Stimulated activated CD4-positive, alpha-beta T cell treated with anti-CD3 and anti-CD28 coated beads, Interleukin-12 subunit alpha, Interleukin-12 subunit beta, amount 100 ng/mL, for 24 hours (primary cell): Measurements from ENCODE around the gene LRBA.

ENCODE experiments used
- DNase-seq, 2 experiments: peaks; one replicate each; pipeline ENCODE4 v3.0.0-alpha.2; 2020; ENCODE audit warnings: low read depth in 2 of 2

The LRBA gene

DNA sequence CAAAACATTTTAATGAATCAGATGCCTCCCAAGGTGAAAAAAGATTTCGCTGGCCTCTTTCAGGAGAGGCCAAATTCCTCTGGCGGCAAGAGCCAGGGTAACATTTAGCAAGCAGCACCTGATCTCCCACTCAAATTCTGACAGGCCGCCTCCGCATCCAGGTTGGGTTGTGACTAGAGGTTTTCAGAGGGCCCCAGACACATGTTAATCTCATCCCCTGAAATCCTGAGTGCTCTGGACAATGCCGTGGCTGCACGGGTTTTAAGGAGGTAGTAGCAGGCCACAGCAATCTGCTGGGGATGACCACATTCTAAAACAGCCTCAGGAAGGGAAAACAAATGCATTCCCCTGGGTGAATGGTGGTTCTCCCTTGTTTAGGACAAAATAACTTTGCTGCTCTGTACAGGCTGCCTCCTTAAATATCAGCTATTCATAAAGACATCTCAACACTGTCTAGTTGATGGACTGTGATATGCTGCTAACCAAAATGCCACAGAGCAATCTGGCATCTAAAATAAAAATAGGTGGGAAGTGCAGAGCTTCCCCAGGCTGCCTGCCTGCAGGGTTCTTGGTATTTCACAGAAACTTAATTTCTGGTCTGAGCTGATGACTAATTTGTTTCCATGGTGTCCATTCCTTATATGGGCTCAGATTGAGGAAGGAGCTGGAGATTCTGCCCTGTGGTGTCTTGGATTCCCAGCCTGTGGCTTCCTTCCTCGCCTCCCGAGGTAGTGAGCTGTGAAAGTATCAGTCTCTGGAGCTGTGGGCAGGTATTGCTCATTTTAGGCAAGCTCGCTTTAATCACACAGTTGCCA, 734.8 kb downstream of the LRBA start:
- DNase-seq: no peak

DNA sequence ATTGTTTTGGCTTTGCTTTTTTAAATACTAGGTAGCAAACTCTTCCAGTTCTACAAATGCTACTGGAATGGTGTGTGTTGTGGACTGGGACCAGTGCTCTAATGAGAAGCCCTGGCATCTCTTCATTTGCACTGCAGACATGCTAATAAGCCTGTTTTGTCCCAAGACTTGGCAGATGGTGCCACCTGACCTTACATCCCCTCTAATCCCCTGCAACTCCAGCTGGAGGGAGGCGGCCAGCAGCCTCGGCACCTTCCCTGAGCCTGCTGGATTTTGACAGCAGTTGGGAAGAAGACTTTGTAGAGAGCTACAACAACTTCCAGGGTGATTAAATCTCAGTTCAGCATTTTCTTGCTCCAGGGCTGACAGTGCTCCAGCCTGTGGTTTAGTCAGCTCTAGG, 736.9 kb downstream of the LRBA start:
- no peak for DNase-seq

DNA sequence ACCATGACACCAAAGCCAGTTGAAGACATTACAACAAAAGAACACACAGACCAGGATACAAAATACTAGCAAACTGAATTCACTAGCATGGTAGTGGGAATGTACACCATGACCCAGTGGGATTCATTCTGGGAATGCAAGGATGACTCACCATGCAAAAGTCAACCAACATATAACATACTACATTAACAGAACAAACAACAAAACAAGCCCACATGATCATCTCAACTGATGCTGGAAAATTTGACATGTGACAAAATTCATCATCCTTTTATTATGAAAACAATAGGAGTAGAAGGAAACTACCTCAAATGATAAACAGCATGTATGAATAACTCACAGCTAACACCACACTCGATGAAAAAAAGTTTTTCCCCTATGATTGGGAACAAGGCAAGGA, 746.6 kb downstream of the LRBA start:
- no peak for DNase-seq

DNA sequence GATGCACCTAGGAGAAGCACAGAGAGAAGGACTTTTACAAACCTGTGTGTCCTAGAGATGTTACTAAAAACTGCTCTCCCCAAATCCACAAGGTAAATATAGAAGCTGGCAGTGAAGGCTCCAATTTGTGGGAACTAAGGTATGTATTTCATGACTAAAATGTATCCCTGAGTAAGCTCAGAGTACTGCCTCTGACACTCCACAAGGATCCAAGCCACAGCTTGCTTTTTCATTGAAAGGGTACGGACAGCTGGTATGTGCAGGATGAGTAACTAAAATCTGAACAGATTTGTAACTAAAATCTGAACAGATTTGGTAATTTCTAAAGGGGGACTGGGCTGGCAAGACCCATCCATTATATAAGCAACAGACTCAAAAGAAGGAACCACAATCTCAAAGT, 749.3 kb downstream of the LRBA start:
- DNase-seq: no peak

DNA sequence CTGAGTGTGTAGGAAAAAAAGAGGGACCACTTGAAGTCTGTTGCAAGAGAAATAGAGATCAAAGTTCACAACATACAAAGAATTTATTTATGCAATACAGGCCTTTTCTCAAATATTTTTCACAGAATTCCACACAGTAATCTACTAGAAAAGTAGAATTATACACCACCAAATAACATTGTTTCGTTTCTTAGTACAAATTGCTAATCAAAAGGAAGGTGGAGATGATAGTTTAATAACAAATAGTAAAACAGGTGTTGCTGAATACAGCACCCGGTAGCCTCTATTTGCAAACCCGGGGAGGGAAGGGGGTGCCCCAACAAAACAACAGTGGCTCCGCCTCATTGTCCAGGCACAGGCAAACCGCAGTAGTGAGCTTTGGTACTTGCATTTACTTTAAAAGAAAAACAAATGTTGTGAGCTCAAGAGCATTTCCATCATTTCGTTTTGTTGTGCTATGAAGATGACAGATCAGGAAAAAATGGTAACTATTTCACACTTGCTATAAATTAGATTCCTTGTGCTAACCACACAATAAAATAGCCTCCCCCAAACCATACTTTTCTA, 750.4 kb downstream of the LRBA start:
- DNase-seq: no peak

DNA sequence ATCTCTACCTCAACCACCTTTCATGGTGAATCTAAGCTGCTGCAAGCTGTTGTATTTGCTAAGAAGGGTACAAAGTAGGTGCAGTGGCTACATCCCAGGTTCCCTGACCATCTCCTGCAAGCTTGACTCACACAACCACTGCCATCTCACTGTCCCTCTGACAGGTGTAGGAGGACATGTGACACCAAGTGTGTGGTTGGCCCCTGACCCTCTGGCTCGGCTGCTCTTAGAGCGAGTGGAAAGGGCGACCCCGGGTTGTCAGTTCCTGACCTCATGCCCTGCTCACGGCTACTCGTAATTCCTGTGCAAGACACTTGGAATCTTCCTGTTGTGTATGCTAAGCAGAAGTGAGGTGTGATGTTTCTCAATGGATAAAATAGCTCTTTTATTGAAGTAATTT, 752.5 kb downstream of the LRBA start:
- no peak for DNase-seq

DNA sequence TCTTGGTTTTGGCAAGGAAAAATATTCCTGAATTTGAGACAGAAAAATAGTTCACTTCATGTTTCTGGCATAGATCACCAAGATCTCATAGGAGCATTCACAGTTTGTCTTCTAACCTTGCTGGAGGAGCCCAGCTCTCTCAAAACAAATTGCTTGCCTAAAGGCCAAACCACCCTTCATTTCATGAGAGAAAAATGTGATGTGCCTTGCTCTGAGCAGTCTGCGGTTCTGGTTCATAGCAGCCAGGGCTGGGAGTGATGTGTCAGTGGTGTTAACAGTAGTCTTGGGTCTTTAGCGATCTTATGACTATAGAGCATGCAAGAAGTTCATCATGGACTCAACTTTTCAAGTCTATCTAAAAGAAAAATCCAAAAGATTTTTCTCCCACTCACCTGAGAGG, 753.5 kb downstream of the LRBA start:
- no peak for DNase-seq

DNA sequence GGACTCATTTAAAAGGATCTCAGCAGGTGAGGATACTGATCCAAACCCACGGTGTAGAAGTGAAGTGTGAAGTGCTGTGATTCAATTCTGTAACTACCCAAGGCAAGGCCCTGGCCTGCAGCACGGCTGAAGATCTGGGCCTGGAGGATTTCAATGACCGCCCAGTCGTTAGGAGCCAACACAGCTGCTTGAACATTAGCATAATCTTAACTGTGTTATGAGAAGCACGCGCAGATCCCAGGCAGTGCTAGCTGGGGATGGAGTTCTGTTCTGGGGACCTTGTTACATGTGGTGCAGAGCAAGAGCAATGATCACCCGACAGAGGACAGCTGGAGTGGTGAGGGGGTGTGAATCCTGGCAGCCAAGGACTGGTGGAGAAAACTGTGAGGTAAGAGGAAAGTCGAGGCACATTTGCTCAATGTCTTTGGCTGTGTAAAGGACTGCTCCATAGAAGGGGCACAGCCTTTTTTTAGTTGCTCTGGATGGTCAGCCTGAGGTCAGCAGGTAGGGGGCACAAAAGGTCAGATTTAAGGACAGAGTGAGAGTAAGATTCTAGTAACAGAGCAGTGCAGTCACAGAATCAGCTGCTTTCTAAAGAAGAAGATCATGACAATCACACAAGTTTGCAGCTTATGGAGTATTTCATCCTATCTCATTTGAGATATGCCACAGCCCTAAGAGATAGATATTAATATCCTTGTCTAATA, 755.1 kb downstream of the LRBA start:
- DNase-seq: no peak

DNA sequence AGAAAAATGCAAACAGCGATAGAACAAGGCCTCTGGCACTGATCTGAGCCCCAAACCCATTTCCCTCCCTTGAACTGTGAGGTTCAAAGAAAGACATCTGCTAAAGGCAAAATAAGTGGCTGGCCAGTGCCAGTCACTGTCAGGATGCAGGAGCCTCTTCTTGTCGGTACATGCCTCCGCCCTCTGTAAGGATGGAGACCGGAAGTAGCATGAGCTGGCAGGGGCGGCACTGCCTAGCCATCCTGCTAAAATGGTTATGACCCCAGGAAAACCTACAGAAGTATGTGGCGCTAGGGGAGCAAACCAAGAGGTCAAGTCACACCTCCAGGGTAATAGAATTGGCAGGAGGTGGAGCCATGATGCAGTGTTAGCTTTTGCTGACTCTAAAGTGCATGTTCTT, 756.5 kb downstream of the LRBA start:
- no peak for DNase-seq

DNA sequence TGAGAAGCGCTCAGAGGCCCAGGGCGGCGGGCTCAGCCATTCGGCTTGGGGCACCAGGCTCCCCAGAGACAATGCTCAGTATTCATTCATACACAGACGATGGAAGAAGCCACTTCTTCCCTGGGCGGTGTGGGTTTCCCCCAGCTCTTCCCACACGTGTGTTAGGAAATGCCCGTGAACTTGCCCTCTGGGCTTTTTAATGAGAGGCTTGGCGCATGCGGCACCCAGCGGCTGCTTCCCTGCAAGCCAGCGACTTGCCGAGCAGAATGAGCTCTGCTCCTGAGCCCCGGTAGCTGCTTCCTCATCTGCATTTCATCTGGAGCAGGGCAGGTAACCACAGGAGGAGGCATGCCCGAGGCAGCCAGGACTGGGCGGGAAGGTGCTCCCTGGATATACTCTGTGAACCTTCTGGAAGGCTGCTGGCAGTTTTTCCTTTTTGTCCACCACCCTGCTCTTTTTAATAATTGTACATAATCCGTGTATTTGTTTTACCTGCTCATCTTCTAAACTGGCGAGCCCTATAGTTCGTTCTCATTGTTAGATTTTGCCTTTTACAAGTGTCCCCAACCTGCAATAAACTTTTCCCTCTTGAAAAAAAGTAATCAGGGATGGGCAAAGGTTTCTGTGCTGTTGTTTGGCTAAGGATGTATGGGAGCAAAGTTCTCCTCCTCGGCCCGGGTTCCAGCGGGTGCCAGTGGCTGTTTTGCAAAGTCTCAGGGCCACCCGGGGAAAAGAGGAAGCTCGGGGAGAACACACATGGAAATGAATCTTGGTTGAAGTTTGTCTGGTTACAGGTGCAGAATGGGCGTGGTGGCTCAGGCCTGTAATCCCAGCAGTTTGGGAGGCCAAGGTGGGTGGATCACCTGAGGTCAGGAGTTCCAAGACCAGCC, 758.0 kb downstream of the LRBA start:
- no peak for DNase-seq

DNA sequence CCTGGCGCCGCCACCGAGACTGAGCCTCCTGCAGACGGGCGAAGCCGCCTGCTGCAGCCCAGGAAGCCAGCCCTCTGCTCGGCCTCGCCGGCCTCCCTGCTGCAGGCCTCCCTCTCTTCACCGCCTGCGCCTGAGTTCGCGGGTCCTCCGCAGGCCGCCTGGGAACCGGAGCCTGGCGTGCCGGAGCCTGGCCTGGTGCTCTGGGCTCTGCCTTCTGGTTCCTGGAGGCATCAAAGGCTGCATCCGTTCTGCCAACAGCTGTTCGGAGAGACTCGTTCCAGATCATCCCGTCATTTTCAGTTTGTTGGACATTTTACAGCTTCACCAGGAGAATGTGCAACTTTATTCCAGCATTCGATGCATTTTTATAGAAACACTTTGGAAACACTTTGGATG, 758.9 kb downstream of the LRBA start:
- no peak for DNase-seq

DNA sequence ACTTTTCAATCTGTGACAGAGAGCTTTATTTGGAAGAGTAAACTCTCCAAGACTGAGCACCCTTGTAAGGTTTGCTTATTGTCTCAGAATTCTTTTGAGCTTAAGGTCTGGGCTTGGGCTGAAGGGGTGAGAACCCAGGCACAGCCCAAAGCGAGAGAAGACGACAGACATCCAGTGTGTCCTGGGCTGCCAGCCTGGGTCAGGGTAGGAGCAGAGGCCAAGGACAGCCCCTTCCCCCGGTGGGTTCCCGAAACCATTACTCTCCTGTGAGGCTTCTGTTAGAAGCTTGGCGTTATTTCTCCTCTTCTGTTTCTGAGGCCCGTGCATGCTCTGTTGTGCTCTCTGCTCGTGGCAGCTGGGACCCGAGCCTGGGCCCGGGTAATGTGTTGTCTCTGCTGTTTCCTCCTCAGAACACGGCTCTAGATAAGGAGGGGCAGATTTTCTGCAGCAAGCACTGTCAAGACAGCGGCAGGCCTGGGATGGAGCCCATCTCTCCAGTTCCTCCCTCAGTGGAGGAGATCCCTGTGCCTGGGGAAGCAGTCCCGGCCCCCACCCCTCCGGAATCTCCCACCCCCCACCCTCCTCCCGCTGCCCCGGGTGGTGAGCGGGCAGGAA, 759.4 kb downstream of the LRBA start:
- DNase-seq: no peak

DNA sequence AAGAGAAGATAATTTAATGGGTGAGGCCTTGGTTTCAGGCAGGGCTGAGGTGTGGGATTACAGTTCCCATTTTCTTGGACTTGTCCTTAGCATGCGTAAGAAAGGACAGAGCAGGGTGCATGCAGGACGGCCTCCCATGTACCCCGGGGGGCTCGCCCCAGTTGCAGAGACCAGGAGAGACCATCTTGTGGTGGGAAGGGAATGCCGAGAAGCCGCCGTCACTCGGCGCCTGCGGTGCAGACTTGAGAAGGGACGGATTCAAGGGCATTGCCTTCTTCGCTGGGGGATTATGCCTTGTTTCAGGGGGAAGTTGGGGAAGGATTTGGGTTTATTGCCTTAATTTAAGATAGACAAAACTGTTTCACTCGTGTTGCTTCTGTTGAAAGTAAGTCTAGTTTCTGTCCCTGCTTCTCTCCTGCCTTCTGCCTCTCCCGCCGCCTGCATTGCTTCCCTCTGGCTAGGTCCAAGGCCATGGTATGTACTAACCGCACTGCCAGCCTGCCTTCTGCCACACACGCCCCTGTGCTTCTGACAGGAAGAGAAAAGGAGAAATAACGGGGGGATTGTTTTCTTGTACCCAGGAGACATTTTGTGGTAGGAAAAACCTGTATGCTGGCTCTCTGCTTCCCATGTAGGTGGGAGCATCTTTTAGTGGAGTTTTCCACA, 761.0 kb downstream of the LRBA start:
- DNase-seq: no peak

DNA sequence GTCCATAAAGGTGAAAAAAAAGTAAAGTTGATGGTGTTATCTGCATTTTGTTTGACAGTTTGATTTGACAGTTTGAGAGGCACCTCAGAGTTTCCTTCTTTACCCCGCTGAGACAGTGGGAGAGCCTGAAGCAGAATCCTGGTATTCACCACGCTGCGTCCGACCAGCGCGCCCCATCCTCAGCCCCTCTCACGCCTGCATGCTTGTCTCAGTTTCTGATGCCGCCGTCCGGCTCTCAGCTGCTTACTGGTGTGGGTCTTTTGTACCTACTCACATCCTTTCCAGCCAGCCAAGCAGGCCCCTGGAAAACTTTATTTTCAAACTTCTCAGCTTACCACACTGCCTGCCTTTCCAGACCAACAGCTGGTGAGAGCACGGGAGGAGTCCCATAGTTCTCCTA, 761.7 kb downstream of the LRBA start:
- no peak for DNase-seq

DNA sequence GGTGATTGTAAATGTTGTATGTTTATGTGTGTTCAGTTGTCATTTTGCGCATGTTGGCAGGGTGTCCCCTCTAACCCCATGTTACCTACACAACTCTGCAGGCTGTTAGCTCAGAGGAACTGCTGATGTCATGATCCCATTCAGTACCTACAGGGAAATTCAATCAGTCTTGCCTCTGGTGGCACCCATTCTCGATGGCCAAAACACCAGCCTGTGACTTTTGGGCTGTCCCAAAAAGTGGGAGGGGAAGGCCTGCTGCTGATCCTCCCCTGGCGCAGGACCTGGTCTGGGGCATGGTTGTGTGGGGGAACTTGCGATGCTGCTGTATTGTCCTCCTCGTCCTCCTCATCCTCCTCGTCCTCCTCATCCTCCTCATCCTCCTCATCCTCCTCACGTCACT, 762.3 kb downstream of the LRBA start:
- no peak for DNase-seq

DNA sequence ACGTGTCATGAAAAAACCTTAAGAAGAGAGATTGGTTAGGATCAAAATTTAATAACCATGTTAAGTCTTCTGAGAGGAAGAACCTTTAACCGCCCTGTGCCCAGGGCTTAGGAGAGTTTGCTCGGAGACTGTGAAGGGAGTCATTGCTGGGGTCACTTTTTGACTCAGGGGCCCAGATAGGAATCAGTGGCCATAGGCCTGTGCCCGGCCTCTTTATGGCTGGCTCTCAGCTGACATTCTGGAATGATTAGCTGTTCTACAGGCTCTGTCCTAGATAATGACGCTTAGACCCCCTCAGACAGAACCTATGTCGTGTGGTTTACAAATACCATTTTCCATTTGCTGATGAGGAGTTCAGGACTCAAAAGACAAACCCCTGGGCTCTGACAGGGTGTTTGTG, 762.8 kb downstream of the LRBA start:
- no peak for DNase-seq

DNA sequence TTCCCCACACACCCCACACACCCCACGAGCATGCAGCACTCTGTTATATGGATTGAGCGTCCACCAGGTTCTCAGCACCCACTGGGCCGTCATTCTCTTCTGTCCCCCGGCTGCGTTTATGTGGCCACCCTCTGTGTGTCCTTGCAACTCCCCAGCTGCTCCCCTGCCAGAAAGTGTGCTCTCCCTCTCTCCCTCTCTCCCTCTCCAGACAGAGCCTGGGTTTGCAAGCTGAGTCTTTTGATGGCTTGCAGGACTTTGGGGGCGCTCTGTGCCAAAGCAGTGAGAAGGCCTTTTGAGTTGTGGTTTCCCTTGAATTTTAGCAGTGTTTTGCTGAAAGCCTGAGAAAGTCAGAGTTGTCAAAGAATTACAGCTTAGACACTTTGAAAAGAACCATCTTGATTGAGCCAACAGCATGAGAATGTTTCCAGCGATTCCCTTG, 763.3 kb downstream of the LRBA start:
- no peak for DNase-seq

DNA sequence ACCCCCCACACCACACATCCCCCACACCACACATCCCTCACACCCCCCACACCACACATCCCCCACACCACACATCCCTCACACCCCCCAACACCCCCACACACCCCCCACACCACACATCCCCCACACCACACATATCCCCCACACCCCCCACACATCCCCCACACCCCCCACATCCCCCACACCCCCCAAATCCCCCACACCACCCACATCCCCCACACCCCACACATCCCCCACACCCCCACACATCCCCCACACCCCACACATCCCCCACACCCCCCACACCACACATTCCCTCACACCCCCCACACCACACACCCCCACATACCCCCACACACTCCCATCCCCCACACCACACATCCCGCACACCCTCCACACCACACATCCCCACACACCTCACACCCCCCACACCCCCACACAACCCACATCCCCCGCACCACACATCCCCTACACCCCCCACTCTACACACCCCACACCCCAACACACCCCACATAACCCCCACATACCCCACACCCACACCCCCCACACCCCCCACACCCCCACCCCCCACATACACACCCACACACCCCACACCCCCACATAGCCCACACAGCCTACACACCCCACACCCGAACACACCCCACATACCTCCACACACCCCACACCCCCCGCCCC, 764.0 kb downstream of the LRBA start:
- no peak for DNase-seq

DNA sequence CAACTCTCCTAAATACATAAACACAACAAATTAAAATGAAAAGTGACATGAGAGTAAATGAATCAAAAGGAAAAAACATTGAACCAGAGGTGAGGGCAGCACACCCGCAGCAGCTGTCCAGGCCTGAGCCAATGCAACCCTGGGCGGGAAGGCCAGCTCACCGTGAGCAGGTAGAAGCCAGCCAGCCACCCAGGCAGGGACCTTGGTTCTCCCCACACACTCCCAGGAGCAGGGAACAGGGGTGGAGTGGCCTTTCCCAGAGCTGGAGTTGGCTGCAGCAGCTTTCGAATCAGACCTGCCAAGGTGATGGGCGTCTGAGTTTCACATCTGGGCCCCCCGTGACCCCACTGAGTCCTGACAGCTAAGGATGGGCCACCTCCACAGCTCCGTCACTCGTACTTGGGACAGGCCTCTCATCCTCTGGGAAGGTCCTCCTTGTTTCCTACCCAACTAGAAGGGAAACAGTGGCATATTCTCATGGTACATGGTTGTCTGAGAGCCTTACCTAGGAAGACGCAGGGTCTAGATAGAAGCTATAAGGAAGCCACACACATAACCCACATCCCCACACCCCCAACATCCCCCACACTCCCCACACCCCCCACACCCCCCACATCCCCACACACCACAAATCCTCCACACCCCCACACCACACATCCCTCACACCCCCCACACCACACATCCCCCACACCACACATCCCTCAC, 764.6 kb downstream of the LRBA start:
- no peak for DNase-seq

DNA sequence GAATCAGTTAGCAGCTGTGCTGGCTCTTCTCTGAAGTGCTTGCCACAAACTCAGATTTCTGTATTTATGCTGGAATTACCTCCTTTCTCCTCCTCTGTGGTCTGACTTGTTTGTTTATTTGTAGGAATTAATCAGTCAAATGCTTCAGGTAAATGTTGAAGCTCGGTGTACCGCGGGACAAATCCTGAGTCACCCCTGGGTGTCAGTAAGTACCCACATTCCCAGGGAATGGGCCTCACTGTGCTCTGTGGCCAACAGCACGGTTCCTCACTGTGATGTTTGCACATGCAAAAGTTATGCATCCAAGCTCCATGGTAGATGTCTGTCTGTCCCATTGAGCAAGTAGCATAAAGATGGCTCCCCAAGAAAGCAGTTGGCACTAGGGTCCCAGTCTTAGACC, 766.9 kb downstream of the LRBA start:
- DNase-seq: no peak
